Measurements from ENCODE around the gene ULBP3. TPM values are rescaled to one million over a fixed set of nuclear protein-coding genes. Genes with fewer than 3 reads are reported as not detected.
A peak's percentile ranks its signal among the peaks of the same experiment; 100 is the strongest.
"Not testable (repeated sequence)": the region's sequence is repeated elsewhere in the genome, so short reads cannot be mapped to it uniquely, and the experiment has no call there.

The ULBP3 gene
- total RNA-seq, 1 experiment from 2014 or later: 18.1 TPM

DNA sequence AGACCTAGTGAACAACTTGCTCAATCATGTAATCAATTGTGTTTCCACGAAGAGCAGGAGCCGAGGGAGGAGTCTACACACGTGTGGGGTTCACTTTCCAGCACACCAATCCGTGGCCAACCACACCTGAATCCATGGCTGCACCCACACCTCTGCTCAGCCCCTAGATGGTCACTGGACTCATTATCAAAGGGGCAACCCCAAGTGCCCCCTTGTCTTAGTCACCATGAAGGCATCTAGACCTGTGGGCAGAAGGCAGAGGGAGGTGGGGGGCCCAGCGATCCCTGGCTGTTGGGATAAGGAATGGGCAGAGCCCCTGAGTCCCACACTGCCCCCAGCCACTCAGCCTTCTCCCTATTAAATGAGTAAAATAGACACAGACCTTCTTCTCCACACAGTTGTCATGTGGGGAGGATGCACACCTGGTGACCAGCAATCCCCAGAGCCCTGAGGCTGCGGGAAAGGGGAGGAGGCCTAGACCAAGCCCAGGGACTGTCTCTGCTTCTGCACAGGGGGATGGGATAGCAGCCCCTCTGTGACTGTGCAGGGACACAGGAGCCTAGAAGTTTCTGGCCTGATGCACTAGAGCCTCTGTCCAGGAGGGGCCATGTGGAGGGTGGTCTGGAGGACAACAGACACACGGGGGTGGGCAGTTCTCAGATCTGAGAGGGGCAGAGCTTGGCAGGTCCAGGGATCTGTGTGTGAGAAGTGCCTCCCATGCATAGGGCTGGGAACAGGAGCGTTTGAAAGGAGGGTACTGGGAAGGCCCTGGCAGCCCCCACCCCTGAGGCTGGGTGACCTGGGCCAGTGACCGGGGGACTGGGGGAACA is 41.7 kb downstream of the ULBP3 start:
- no peak for DNase-seq (ENCODE audit: low read depth)
- in situ Hi-C loops (cut with HindIII; ENCODE audit: low pct_unique_long_range_greater_than_20kb, low sequenced_read_pairs): no loop called here

DNA sequence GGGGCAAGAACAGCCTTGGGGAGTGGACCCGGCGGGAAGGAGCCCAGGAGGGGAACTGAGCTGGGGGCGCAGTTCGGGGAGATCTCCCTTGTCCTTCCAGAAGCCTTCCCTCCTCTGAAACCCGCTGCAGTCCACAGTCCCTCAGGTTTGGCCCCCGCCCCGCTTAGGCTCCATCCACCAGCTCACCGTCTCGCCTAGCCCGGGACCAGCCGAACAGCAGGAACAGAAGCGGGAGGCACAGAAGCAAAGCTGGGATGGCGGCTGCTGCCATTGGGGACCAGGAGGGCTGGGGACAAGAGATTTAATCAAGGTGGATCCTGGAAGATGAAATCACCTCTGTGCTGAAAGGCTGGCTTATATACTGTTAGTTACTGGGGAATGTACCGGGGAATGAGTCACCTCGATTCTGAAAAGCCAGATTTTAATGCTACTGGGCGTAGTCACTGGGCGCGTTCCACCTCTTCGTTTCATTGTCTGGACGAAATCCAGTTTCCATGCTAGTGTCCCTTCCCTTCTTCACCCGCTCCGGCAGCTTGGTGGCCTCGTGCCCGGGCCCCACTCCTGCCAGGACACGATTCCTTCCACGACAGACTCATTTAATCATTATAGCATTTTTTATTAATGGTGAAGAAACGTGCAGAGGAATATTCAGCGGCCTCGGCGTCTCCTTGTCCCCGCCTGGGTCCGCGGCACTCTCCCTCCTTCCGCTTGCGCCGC is 43.6 kb downstream of the ULBP3 start, which contains the start of gene RAET1L:
Gene RAET1L, minus strand, starts transcription at position 332 of the 717 bp plus-strand sequence. Its CDS starts 61 bp downstream, at position 271.
- in situ Hi-C loops (cut with HindIII; ENCODE audit: low pct_unique_long_range_greater_than_20kb, low sequenced_read_pairs): no loop called here
- peak; percentile 31 for DNase-seq (ENCODE audit: low read depth)

DNA sequence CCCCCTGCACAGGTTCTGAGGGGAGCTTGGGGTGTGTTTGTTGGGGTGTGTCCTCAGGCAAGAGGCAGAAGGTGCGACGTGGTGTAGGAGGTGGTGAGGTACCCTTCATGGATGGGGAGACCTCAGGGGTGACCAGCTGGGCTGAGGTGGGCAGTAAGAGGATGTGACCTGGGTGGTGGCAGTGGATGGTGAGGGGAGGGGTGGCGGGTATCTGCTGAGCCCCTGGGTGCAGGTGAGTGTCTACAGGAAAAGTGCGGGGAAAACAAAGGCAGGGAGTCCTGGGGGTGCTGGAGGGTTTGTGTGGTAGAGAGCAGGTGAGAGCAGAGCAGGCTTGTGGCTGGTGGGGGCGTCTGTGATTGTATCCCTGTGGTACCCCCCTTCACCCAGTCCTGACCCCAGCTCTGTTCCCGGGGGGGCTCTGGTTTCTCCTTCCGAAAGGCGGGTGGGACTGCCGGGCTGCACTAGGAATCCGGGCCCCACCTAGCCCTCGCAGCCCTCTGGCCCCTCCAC is 44.2 kb downstream of the ULBP3 start:
- in situ Hi-C loops (cut with HindIII; ENCODE audit: low pct_unique_long_range_greater_than_20kb, low sequenced_read_pairs): no loop called here
- no peak for DNase-seq (ENCODE audit: low read depth)

DNA sequence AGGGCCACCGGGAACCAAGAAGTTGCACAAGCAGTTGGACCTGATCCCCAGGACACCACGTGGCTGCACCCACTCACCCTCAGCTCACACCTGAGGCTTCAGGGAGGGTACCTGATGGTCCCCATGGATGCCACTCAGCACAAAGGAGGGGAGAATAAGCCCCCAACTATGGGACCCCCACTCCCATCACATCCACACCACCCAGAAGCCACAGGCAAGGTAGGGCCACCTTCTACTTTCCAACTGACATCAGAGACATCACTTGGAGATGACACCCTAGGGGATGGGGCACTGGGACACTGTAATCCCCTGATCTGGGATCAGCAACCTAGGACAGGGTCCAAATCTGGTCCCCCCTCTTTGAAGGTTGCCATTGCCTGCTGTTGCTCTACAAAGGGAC is 44.9 kb downstream of the ULBP3 start:
- DNase-seq (ENCODE audit: low read depth); in situ Hi-C loops (cut with HindIII; ENCODE audit: low pct_unique_long_range_greater_than_20kb, low sequenced_read_pairs): not testable (repeated sequence)

DNA sequence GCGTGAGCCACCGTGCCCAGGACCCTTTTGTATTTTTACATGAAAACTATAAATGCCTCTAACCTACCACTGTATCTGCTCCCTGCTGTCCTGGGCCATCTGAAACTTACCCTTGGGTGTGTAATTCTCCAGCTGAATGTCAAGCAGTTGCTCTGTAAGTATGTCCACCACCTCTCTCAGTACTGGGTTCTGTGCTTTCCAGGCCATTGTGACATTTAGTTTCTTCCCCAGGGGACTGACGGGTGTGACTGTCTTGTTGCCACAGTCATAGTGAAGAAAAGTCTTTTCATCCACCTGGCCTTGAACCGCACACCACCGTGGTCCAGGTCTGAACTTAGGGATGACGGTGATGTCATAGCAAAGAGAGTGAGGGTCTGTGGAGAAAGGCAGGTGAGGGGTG is 47.1 kb downstream of the ULBP3 start:
- DNase-seq (ENCODE audit: low read depth); in situ Hi-C loops (cut with HindIII; ENCODE audit: low pct_unique_long_range_greater_than_20kb, low sequenced_read_pairs): not testable (repeated sequence)

DNA sequence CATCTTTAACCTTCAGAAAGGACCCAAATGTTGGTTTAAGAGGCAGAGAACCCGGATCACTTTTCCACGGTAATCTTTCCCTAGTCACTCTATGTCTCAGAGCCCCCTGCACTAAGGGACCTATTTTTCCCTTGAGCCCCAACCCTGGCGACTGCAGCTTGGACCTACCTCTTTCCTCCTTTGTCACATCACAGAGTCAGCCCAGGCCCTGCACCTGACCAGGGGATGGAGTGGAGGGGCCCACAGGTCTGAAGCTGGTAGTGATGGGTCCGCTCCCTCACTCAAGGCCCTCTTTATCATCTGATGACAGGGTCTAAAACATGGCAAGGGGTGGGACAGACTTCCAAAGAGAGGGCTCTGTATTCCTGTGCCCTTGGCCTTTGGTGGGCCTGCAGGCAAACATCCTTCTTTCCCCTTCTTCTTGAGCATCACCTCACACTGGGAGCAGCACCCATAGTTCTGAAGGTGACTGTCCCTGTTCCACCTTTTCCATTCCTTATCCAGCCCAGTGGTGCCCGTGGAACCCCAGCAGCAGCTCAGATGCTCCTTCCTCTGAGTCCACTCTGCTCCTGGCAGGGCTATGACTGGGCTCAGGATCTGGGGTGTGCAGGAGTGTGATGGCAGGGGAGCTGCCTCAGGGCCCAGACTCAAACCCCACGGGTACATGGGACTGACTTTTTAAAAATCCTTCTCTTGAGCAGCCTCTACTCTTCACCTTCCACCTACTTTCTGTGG is 49.9 kb downstream of the ULBP3 start:
- in situ Hi-C loops (cut with HindIII; ENCODE audit: low pct_unique_long_range_greater_than_20kb, low sequenced_read_pairs): no loop called here
- DNase-seq (ENCODE audit: low read depth): no peak

DNA sequence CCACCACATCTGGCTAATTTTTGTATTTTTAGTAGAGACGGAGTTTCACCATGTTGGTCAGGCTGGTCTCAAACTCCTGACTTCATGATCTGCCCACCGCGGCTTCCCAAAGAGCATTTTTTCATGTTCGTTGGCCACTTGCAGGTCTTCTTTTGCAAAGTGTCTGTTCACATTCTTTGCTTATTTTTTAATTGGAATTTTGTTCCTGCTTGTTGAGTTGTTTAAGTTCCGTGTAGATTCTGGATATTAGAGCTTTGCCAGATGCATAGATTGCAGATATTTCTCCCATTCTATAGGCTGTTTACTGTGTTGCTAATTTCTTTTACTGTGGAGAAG is 51.8 kb downstream of the ULBP3 start:
- DNase-seq (ENCODE audit: low read depth); in situ Hi-C loops (cut with HindIII; ENCODE audit: low pct_unique_long_range_greater_than_20kb, low sequenced_read_pairs): not testable (repeated sequence)

DNA sequence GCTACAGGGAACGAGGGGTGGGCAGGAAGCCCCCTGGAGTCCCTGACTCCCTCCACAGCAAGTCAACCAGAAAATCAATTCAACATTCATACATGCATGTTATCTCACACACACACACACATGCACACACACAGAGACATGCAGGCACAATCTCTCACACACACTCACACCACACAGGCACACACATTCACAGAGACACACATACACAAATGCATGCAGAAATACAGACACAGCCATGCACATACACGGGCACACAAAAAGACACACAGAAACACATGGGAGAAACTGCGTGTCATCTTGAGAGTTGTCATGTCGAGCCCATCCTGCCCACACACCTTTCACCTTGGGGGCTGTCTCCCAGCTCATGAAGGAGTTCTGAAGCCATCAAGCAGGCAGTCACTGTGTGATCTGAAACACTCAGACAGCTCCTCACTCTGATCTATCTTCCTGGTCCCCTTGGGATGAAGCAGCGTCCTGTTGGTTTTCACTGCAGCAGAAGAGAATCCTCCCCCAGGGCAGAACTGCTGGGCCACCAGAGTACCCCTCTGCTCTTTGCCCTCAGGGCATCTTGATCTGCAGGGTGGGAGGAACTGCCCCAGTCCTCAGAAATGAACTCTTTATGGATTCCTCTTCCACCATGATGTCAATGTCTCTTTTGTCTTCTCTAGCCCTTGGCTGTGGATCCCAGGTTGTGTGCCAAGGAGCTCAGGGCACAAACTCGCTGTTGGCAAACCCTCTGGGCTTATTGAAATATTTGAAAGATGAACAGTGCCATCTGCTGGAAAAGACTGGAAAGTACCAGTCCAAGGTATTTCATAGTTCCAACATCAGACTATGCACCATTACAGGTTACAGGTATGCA is 52.4 kb downstream of the ULBP3 start:
- in situ Hi-C loops (cut with HindIII; ENCODE audit: low pct_unique_long_range_greater_than_20kb, low sequenced_read_pairs): no loop called here
- DNase-seq (ENCODE audit: low read depth): peak; percentile 23

DNA sequence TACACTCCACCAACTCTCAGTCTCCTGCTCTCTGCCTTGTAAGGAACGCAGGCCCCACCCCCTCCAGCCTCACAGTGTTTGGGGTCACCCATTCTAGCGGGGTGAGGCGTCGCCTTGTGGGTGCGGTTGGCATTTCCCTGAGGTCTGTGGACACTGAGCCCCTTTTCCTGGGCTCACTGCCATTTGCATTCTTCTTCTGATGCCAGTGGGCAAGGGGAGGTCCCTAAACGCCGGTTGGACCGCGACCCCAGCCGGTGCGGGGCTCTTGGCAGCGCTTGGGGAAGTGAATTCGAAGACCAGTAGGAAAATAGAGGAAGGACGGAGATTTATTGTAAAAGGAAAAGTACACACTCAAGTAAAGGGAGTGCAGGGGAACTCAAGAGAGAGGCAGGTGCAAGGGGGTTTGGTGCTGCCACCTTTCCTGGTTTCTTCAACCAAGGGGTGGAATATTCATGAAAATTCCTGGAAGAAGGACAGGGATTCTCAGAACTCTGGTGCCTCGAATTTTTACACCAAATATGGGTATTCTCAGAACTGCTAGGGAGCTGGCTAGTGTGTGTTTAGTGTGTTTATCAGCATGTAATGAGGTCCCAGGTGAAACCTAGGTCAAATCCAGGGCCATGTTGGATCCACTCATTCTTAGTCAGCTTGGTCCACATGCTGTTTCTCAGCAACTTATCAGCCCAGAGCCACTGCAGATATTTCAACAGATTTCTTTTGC is 53.5 kb downstream of the ULBP3 start:
- DNase-seq (ENCODE audit: low read depth); in situ Hi-C loops (cut with HindIII; ENCODE audit: low pct_unique_long_range_greater_than_20kb, low sequenced_read_pairs): not testable (repeated sequence)

DNA sequence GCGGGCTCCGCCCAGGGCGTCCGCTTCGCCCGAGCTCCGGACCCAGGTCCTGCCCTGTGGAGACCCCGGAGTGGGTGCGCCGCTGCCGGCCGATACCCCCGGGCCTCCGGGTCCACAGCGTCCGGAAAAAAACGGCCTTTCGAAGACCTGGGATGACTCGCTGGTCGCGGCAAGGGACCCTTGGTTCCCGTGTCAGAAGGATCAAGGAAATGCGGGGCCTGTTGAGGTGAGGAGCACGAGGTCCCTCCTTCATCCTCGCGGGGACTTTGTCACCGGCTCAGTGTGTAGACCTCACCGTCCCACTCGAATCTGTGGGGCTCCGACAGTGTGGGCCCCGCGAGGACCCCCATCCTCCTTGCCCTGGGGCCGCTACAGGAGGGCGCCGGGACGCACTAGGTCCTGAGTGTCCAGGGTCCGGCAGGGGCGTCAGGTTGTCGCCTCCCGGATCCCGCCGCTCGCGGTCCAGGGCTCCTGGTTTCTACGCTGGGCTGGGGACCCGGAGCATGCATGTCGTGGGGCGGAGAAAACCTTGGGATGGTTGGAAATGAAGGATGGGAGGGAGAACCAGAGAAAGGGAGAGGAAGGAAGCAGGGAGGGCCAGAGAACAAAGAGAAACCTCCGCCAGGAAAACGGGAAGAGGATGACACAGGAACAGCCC is 54.2 kb downstream of the ULBP3 start:
- in situ Hi-C loops (cut with HindIII; ENCODE audit: low pct_unique_long_range_greater_than_20kb, low sequenced_read_pairs); DNase-seq (ENCODE audit: low read depth): not testable (repeated sequence)

DNA sequence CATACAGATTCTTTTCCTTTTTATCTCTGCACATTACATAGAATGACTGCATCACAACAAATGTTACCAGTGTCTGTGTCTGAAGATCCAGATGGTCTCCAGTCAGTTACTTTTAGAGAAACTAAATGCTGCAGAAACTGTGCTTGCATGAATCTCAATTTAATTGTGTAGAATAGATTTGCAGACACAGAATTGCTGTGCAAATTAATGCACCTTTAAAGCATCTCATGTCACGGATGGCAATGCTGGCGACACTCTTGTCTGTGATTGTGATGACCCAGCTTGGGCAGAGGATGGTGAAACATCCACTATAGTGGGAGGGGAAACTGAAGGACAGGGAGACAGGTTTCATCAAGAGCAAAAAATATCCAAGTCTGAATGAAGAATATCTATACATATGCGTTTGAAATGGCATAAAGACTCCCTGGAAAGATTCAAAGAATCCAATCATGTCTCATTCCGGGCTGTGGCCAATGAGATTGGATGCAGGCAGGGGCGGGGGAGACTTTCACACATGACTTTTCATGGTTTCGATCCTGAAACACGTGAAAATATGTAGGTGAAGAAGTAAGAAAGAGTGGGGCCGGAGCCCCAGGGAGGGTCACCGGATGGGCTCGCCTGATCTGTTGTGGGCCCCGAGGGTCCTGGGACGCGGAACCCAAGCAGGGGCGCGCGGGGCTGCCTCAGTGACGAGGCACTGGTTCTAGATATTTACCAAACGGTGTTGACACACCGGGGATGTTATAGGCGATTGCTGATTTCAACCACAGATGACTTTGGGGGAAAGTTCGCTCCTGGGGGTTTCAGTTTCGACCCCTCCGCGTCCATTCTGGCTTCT is 54.9 kb downstream of the ULBP3 start:
- in situ Hi-C loops (cut with HindIII; ENCODE audit: low pct_unique_long_range_greater_than_20kb, low sequenced_read_pairs); DNase-seq (ENCODE audit: low read depth): not testable (repeated sequence)

DNA sequence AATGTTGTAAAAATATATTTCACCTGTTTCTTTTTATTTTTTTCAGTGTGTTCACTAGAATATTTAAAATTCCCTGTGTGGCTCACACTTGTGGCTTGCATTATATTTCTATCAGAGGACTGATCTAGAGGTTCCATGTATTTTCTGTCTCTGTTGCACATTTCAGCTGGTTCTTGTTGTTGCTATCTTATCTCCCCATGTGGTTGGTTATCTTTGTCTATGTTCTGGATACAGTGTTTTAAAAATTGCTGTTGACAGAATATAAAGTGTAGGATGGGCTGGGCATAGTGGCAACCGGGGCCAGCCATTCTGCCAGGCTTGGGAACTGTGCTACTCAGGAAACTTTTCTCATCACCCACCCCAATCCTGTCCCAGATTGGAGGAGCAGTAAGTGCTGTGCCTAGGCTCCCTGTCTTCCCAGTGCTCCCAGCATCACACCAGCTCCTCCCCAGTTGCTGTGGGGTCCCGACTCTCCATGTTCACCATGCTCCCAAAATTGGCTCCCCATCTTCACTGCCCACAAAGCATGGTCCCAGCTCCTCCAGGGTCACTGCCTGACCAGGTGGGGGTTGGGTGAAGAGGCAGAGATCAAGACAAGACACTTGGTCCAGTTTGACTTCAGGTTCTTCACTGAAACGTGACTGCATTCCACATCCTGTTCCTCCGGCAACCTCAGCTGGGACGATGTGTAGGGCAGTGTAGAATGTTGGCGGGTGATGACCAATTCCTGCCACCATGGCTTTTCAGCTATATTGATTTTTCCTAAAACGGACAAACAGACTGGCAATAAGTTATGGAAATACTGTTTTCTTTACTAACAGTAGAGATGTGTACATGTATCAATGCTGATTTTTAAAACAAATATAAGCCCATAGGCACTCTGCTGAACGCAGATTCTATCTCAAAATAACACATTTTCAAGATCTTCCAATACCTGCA is 55.8 kb downstream of the ULBP3 start:
- in situ Hi-C loops (cut with HindIII; ENCODE audit: low pct_unique_long_range_greater_than_20kb, low sequenced_read_pairs): not testable (repeated sequence)

More for the DNA sequence above, 55.8 kb downstream of the ULBP3 start:
- DNase-seq (ENCODE audit: low read depth): not testable (repeated sequence)

All from Caki2 (cell line).